ENCODE data around the gene UNC13D.
"Not testable (repeated sequence)": the region's sequence is repeated elsewhere in the genome, so short reads cannot be mapped to it uniquely, and the experiment has no call there.

Gene UNC13D

DNA sequence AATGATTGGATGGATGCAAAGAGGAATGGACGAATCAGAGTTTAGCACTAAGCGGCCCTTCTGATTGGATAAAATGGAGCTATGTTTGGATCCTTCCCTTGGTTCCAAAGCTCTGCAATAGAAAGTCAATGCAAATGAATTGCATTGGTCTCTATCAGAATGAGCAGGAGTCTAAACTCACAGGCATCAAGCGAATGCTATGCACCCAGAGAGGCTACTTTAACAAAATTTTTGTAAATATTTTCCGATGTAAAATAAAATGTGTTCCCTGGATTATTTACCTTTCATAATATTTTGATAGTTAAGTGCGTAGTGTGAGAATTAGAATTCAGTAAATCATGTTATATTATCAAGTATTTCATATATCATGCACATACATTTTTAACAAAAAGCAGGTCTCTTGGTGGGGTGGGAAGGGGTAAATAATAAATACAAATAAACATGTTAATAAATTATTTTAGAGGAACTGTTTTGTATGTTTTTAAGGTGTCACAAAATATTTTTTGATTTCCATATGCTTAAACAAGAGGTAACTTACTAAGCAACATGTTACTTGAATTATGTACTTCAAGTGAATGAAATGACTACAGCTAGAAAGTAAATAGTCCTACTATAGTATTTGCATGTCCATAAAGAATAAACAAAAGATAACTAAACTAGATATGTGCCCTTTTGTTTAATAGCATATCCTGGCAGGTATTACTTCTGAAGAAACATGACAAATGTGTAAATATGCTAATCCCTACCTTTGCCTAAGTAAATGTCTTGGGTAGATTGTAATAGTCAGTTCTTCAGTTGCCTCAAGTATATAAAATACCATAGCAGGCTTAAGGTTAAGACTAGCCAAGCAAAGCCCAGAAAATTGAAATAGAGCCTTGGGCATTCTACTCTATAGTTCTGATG, 64.0 kb downstream of the UNC13D start:
- no peak overlapping the region for H2BK15ac ChIP-seq (replicated peaks; ENCODE audit: low read depth)
- no peak overlapping the region for H3K23ac ChIP-seq (ENCODE audit: low read length)
- H2BK120ac ChIP-seq (ENCODE audit: low read depth, low read length), result no peak overlapping the region
- no peak overlapping the region for H3K4me2 ChIP-seq (ENCODE audit: low read length)
- H2BK5ac ChIP-seq (ENCODE audit: low read length), result no peak overlapping the region
- no peak overlapping the region for H4K8ac ChIP-seq (ENCODE audit: low read depth, low read length)
- no peak overlapping the region for H3K4me3 ChIP-seq (ENCODE audit: low read length)
- no peak overlapping the region for H3K27ac ChIP-seq (ENCODE audit: low read depth, low read length)
- H3K36me3 ChIP-seq (ENCODE audit: control insufficient read depth, insufficient read depth, low read length), result peaks cover 7% of the 10 kb centered on the region
- no peak for DNase-seq
- H3K4ac ChIP-seq (ENCODE audit: low read depth, low read length), result no peak overlapping the region
- H3K56ac ChIP-seq (ENCODE audit: low read length), result no peak overlapping the region
- H4K5ac ChIP-seq (ENCODE audit: low read length), result no peak overlapping the region
- H3K4me1 ChIP-seq (ENCODE audit: control insufficient read depth, low read depth, low read length), result no peaks in the 10 kb centered on the region
- H3K79me2 ChIP-seq (ENCODE audit: control insufficient read depth, insufficient read depth, low read length), result peaks cover 17% of the 10 kb centered on the region
- no peak overlapping the region for H2AK5ac ChIP-seq (ENCODE audit: low read length)
- H3K79me1 ChIP-seq (ENCODE audit: low read length), result peaks cover 2% of the 10 kb centered on the region
- no peak overlapping the region for H3K18ac ChIP-seq (ENCODE audit: low read length)
- WGBS (ENCODE audit: extremely low coverage, insufficient coverage, low lambda C conversion rate), result 100% methylated on average over 1 of the region's 5 CpGs
- no peak overlapping the region for H3K9ac ChIP-seq (ENCODE audit: low read length)
- H3K27me3 ChIP-seq (ENCODE audit: insufficient read depth, low read length, poor library complexity), result no peaks in the 10 kb centered on the region

DNA sequence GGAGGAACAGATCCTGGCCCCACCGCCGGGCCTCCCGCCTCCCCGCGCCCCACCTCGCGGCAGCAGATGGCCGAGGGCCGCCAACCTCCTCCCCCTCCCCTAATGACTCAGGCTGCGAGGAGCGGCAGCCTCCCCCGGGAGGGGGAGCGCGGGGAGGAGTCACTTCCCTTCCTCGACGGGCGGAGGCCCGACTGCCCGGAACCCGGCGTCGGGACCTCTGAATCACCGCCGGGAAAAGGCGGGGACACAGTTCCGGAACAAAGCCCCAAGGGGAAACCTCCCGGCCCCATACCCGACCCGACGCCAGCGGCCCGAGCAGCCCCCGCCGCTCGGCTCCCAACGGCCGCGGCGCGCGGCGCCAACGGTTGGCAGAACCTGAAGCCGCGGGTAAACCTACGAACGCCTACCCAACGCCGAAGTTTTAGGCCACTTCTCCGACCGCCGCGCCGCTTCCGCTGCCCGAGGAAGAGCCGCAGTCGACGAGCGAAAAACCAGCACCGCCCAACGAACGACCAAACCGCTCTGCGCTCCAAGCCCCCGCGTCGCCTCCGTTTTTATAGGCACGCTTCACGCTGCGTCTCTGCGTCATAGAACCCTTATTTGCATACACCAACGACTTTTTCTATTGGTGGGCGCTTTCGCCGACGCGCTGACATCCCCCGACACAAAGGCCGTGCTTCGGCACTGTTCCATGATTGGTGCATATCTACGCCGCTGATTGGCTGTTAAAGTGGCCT, 64.8 kb downstream of the UNC13D start:
- Histone ChIP-seq H3K36me3 (ENCODE audit: control insufficient read depth, insufficient read depth, low read length) (peaks cover 7% of the 10 kb centered on the region), H2BK15ac (replicated peaks; ENCODE audit: low read depth) (no peak overlapping the region), H3K56ac (ENCODE audit: low read length) (peak overlapping the region; percentile 95), H2BK5ac (ENCODE audit: low read length) (peak overlapping the region; percentile 57), H3K79me2 (ENCODE audit: control insufficient read depth, insufficient read depth, low read length) (peaks cover 16% of the 10 kb centered on the region), H3K23ac (ENCODE audit: low read length) (no peak overlapping the region), H2AK5ac (ENCODE audit: low read length) (no peak overlapping the region), H2BK120ac (ENCODE audit: low read depth, low read length) (peak overlapping the region; percentile 32), H3K4me1 (ENCODE audit: control insufficient read depth, low read depth, low read length) (no peaks in the 10 kb centered on the region), H4K8ac (ENCODE audit: low read depth, low read length) (no peak overlapping the region), H3K79me1 (ENCODE audit: low read length) (peaks cover 2% of the 10 kb centered on the region), H3K18ac (ENCODE audit: low read length) (peak overlapping the region; percentile 97), H3K27ac (ENCODE audit: low read depth, low read length) (peak overlapping the region; percentile 94), H3K9ac (ENCODE audit: low read length) (peak overlapping the region; percentile 94), H3K4ac (ENCODE audit: low read depth, low read length) (peak overlapping the region; percentile 77), H3K4me2 (ENCODE audit: low read length) (no peak overlapping the region), H3K27me3 (ENCODE audit: insufficient read depth, low read length, poor library complexity) (no peaks in the 10 kb centered on the region), H4K5ac (ENCODE audit: low read length) (no peak overlapping the region), H3K4me3 (ENCODE audit: low read length) (peak overlapping the region; percentile 81)
- peak; percentile 100 for DNase-seq
- WGBS (ENCODE audit: extremely low coverage, insufficient coverage, low lambda C conversion rate), result no CpG with 5 or more reads among the region's 84 CpGs

DNA sequence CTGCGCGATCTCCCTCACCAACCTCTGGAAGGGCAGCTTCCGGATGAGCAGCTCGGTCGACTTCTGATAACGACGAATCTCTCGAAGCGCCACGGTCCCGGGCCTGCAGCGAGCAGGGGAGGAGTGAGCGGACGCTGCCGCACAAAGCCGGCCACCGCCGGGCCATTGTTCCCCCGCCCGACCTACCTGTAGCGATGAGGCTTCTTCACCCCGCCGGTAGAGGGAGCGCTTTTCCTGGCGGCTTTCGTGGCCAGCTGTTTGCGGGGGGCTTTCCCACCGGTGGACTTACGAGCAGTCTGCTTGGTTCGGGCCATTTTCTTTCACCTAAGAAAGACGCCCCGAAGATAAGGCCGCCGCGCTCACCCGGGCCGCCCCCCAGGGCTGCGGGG, 65.3 kb downstream of the UNC13D start:
- Histone ChIP-seq H4K8ac (ENCODE audit: low read depth, low read length) (no peak overlapping the region), H3K4me1 (ENCODE audit: control insufficient read depth, low read depth, low read length) (no peaks in the 10 kb centered on the region), H3K18ac (ENCODE audit: low read length) (peak overlapping the region; percentile 97), H2BK5ac (ENCODE audit: low read length) (no peak overlapping the region), H2BK15ac (replicated peaks; ENCODE audit: low read depth) (no peak overlapping the region), H3K4me2 (ENCODE audit: low read length) (peak overlapping the region; percentile 74), H3K79me1 (ENCODE audit: low read length) (peaks cover 2% of the 10 kb centered on the region), H3K23ac (ENCODE audit: low read length) (no peak overlapping the region), H3K27ac (ENCODE audit: low read depth, low read length) (peak overlapping the region; percentile 94), H3K4ac (ENCODE audit: low read depth, low read length) (peak overlapping the region; percentile 77), H3K4me3 (ENCODE audit: low read length) (peak overlapping the region; percentile 81), H3K9ac (ENCODE audit: low read length) (peak overlapping the region; percentile 94), H3K56ac (ENCODE audit: low read length) (peak overlapping the region; percentile 95), H2AK5ac (ENCODE audit: low read length) (no peak overlapping the region), H3K79me2 (ENCODE audit: control insufficient read depth, insufficient read depth, low read length) (peaks cover 16% of the 10 kb centered on the region), H3K27me3 (ENCODE audit: insufficient read depth, low read length, poor library complexity) (no peaks in the 10 kb centered on the region), H4K5ac (ENCODE audit: low read length) (no peak overlapping the region), H3K36me3 (ENCODE audit: control insufficient read depth, insufficient read depth, low read length) (peaks cover 7% of the 10 kb centered on the region), H2BK120ac (ENCODE audit: low read depth, low read length) (no peak overlapping the region)
- no peak for DNase-seq
- no CpG with 5 or more reads among the region's 38 CpGs for WGBS (ENCODE audit: extremely low coverage, insufficient coverage, low lambda C conversion rate)

DNA sequence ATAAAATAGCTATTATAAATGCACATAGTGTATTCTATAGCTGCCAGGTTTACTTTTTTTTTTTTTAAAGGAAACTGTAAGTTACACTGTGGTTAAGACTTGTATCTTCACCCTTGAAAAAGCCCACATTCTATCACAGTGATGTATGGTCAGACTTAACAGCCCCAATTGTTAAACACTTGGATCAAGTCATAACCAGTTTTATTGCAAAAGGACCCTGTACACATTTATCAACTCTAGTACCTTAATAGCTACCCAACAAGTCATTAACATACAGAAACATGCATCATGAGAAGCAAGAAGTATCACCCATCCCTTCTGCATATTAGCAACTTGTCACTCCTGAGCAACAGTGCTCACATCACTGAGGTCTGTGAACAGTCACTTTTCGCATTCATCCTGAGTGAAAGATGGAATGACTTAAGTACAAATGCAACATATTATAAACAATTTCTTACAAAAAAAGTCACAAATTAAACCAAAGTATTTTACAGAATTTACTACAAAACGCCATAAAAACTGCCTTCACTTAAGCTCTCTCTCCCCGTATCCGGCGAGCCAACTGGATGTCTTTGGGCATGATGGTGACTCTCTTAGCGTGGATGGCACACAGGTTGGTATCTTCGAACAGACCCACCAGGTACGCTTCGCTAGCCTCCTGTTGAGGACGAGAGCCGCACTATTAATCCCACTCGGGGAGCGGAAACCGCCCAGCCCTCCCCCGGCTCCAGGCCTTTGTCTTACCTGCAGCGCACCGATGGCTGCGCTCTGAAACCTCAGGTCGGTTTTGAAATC, 65.9 kb downstream of the UNC13D start:
- not testable (repeated sequence) for H3K27me3 ChIP-seq (ENCODE audit: insufficient read depth, low read length, poor library complexity); H3K23ac ChIP-seq (ENCODE audit: low read length); H3K36me3 ChIP-seq (ENCODE audit: control insufficient read depth, insufficient read depth, low read length); H3K79me1 ChIP-seq (ENCODE audit: low read length); H3K4ac ChIP-seq (ENCODE audit: low read depth, low read length); H2BK5ac ChIP-seq (ENCODE audit: low read length); H3K18ac ChIP-seq (ENCODE audit: low read length); H3K4me1 ChIP-seq (ENCODE audit: control insufficient read depth, low read depth, low read length); H4K8ac ChIP-seq (ENCODE audit: low read depth, low read length); H2AK5ac ChIP-seq (ENCODE audit: low read length); H4K5ac ChIP-seq (ENCODE audit: low read length); H2BK120ac ChIP-seq (ENCODE audit: low read depth, low read length); DNase-seq; H2BK15ac ChIP-seq (replicated peaks; ENCODE audit: low read depth)
- WGBS (ENCODE audit: extremely low coverage, insufficient coverage, low lambda C conversion rate), result no CpG with 5 or more reads among the region's 19 CpGs
- peak overlapping the region; percentile 94 for H3K27ac ChIP-seq (ENCODE audit: low read depth, low read length)
- peak overlapping the region; percentile 94 for H3K9ac ChIP-seq (ENCODE audit: low read length)
- H3K4me2 ChIP-seq (ENCODE audit: low read length), result peak overlapping the region; percentile 74
- H3K4me3 ChIP-seq (ENCODE audit: low read length), result peak overlapping the region; percentile 81
- peaks cover 16% of the 10 kb centered on the region for H3K79me2 ChIP-seq (ENCODE audit: control insufficient read depth, insufficient read depth, low read length)
- H3K56ac ChIP-seq (ENCODE audit: low read length), result peak overlapping the region; percentile 95

DNA sequence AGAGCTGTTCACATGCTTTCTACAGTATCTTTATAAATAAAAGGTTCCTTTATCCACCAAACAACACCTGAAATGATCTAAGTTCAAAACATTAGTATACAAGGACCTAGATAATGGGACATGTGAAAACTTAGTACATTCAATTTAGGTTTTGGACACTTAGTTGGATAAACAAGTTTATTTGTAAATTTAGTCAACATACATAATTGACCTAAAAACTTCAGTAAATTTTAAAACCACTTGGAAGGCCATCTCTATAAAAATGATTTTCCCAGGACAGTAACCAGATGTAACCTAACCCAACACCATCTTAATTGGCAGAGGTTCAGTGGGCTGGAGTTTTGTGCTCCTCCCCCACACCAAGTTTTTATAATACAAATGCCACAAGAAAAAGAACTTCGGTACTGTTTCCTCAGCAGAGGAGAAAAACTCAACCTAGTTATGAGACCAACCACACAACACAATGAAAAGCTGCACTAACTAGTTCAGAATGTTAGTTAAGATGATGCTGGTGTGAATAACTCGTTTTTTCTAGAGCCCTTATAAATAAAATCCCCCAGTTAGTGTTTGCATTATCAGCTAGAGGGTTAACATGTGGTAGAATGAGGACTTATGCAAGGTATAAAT, 66.8 kb downstream of the UNC13D start:
- DNase-seq, result no peak
- Histone ChIP-seq H3K4ac (ENCODE audit: low read depth, low read length) (no peak overlapping the region), H3K27ac (ENCODE audit: low read depth, low read length) (no peak overlapping the region), H3K79me1 (ENCODE audit: low read length) (peaks cover 2% of the 10 kb centered on the region), H3K36me3 (ENCODE audit: control insufficient read depth, insufficient read depth, low read length) (peaks cover 7% of the 10 kb centered on the region), H3K79me2 (ENCODE audit: control insufficient read depth, insufficient read depth, low read length) (peaks cover 16% of the 10 kb centered on the region), H3K4me1 (ENCODE audit: control insufficient read depth, low read depth, low read length) (no peaks in the 10 kb centered on the region), H3K18ac (ENCODE audit: low read length) (no peak overlapping the region), H4K5ac (ENCODE audit: low read length) (no peak overlapping the region), H3K27me3 (ENCODE audit: insufficient read depth, low read length, poor library complexity) (no peaks in the 10 kb centered on the region), H2BK15ac (replicated peaks; ENCODE audit: low read depth) (no peak overlapping the region), H3K4me3 (ENCODE audit: low read length) (no peak overlapping the region), H3K23ac (ENCODE audit: low read length) (no peak overlapping the region), H2AK5ac (ENCODE audit: low read length) (no peak overlapping the region), H2BK5ac (ENCODE audit: low read length) (no peak overlapping the region), H3K9ac (ENCODE audit: low read length) (no peak overlapping the region), H3K4me2 (ENCODE audit: low read length) (no peak overlapping the region), H4K8ac (ENCODE audit: low read depth, low read length) (no peak overlapping the region), H2BK120ac (ENCODE audit: low read depth, low read length) (no peak overlapping the region), H3K56ac (ENCODE audit: low read length) (no peak overlapping the region)
- no CpG with 5 or more reads among the region's 2 CpGs for WGBS (ENCODE audit: extremely low coverage, insufficient coverage, low lambda C conversion rate)

All from mesendoderm (in vitro differentiated cells).